HCT116 (cell line): ENCODE results near the gene GPT2. TPM values are rescaled to one million over a fixed set of nuclear protein-coding genes. Genes with fewer than 3 reads are reported as not detected.

Experiments used
- ATAC-seq: fragments of 200-7000 bp; cut with Tn5 transposase; 2 replicates; pipeline ENCODE4 v1.9.1; 2020; ENCODE audit warnings: mild to moderate bottlenecking, moderate library complexity
- BruUV-seq: library from RNA; stranded (reverse); fragments of 400-500 nt; replicated peaks from 2 replicates; lab custom pipeline; 2021; lab: Mats Ljungman, UMichigan
- CTCF ChIA-PET: fragments of 300-600 bp; sonication (Branson Sonifier 250); formaldehyde crosslinking; loops from one replicate; lab custom pipeline; 2021; ENCODE audit warnings: antibody characterized with exemption; lab: Charles Lee
- POLR2A ChIA-PET: fragments of 300-600, 350-600 bp; sonication (Branson Sonifier 250); formaldehyde crosslinking; loops from one replicate; lab custom pipeline; 2021; ENCODE audit warnings: antibody characterized with exemption; lab: Charles Lee
- RAD21 ChIA-PET, 2 experiments: fragments of 300-600 bp; sonication (Branson Sonifier 250); formaldehyde crosslinking; loops; one replicate each; lab custom pipeline; 2023; ENCODE audit warnings: low total read pairs in 2 of 2; ENCODE audit not compliant: uncharacterized antibody in 2 of 2, unreplicated experiment in 2 of 2, low non-redundant PET in 1 of 2; lab: Charles Lee
- DNase-seq: peaks from one replicate; pipeline ENCODE4 v3.0.0-alpha.2; 2010; ENCODE audit warnings: low read depth, low spot score
- H2AFZ ChIP-seq: fragments of 200-600 bp; shearing (Covaris generic), sonication (generic); 2 replicates; pipeline ENCODE4 v1.6.1; 2017; ENCODE audit warnings: low read depth, mixed run types, mixed read lengths, antibody characterized with exemption, low read length; ENCODE audit not compliant: poor library complexity, severe bottlenecking
- H3K27ac ChIP-seq: 2 replicates; pipeline ENCODE4 v1.5.1; 2012; ENCODE audit warnings: low read depth, low read length
- H3K27me3 ChIP-seq: fragments of 200-600 bp; sonication (generic); 2 replicates; pipeline ENCODE4 v1.6.1; 2016; ENCODE audit warnings: mixed run types, low read length, mixed read lengths; ENCODE audit not compliant: insufficient read depth
- H3K36me3 ChIP-seq, 2 experiments: fragments of 200-500 bp in 1 of 2; fragments of 200-600 bp in 1 of 2; sonication (Bioruptor generic) in 1 of 2; sonication (generic) in 1 of 2; 2 replicates each; pipeline versions ENCODE4 v1.5.1 to v1.6.1; 2014 to 2016; ENCODE audit warnings: low read length in 2 of 2, inconsistent platforms in 1 of 2, mixed read lengths in 1 of 2, mixed run types in 1 of 2; ENCODE audit not compliant: insufficient read depth in 2 of 2, control insufficient read depth in 1 of 2
- H3K4me1 ChIP-seq, 2 experiments: fragments of 200-600 bp in 1 of 2; sonication (generic) in 1 of 2; 2 replicates each; pipeline versions ENCODE4 v1.5.1 to v1.6.1; 2012 to 2017; ENCODE audit warnings: low read length in 2 of 2, inconsistent platforms in 1 of 2, mild to moderate bottlenecking in 1 of 2, mixed read lengths in 1 of 2, mixed run types in 1 of 2, moderate library complexity in 1 of 2; ENCODE audit not compliant: insufficient read depth in 2 of 2, control insufficient read depth in 1 of 2
- H3K4me2 ChIP-seq: fragments of 200-600 bp; sonication (generic); 2 replicates; pipeline ENCODE4 v1.6.1; 2017; ENCODE audit warnings: mixed run types, low read length, mixed read lengths
- H3K4me3 ChIP-seq, 2 experiments: fragments of 200-600 bp in 1 of 2; sonication (generic) in 1 of 2; replicated peaks in 1 of 2; 2 replicates each; pipeline ENCODE4 v1.5.1; 2011 to 2016; ENCODE audit warnings: low read length in 2 of 2, control low read depth in 1 of 2, low read depth in 1 of 2, mild to moderate bottlenecking in 1 of 2, mixed read lengths in 1 of 2, mixed run types in 1 of 2
- H3K79me2 ChIP-seq: fragments of 200-600 bp; sonication (generic); 2 replicates; pipeline ENCODE4 v1.6.1; 2017; ENCODE audit warnings: mild to moderate bottlenecking, mixed run types, low read length, moderate library complexity, mixed read lengths; ENCODE audit not compliant: insufficient read depth
- H3K9ac ChIP-seq: fragments of 200-600 bp; sonication (generic); 2 replicates; pipeline ENCODE4 v1.6.1; 2016; ENCODE audit warnings: low read length, mixed read lengths
- H3K9me2 ChIP-seq: fragments of 200-600 bp; sonication (generic), shearing (Covaris generic); 2 replicates; pipeline ENCODE4 v1.6.1; 2017; ENCODE audit warnings: mixed run types, mild to moderate bottlenecking, moderate library complexity; ENCODE audit not compliant: insufficient read depth
- H3K9me3 ChIP-seq, 2 experiments: fragments of 200-500 bp in 1 of 2; fragments of 200-600 bp in 1 of 2; sonication (Bioruptor generic) in 1 of 2; sonication (generic) in 1 of 2; 2 replicates each; pipeline ENCODE4 v1.6.1; 2014 to 2017; ENCODE audit warnings: low read length in 2 of 2, mixed read lengths in 2 of 2, inconsistent platforms in 1 of 2, low read depth in 1 of 2, mild to moderate bottlenecking in 1 of 2, mixed run types in 1 of 2, moderate library complexity in 1 of 2; ENCODE audit not compliant: control insufficient read depth in 1 of 2, insufficient read depth in 1 of 2
- H4K20me1 ChIP-seq: fragments of 200-600 bp; sonication (generic), shearing (Covaris generic); 2 replicates; pipeline ENCODE4 v1.6.1; 2017; ENCODE audit warnings: mixed run types, mild to moderate bottlenecking, moderate library complexity; ENCODE audit not compliant: insufficient read depth
- ATF3 ChIP-seq: IDR thresholded peaks from 2 replicates; pipeline ENCODE4 v1.6.1; 2012
- POLR2AphosphoS5 ChIP-seq: IDR thresholded peaks from 2 replicates; pipeline ENCODE4 v1.6.1; 2011; ENCODE audit warnings: mild to moderate bottlenecking, low read depth, low read length, moderate library complexity
- SP1 ChIP-seq: IDR thresholded peaks from 2 replicates; pipeline ENCODE4 v1.6.1; 2012; ENCODE audit warnings: low read depth
- TCF7L2 ChIP-seq: IDR thresholded peaks from 2 replicates; pipeline ENCODE4 v1.7.0; 2011; ENCODE audit warnings: borderline replicate concordance, inconsistent platforms; ENCODE audit not compliant: insufficient read depth, insufficient read length; ENCODE audit errors: extremely low read depth
- YY1 ChIP-seq: IDR thresholded peaks from 2 replicates; pipeline ENCODE4 v1.6.1; 2011; ENCODE audit warnings: low read length, low read depth, moderate library complexity, mild to moderate bottlenecking; ENCODE audit not compliant: insufficient replicate concordance; ENCODE audit errors: extremely low read depth
- ZBTB33 ChIP-seq: IDR thresholded peaks from 2 replicates; pipeline ENCODE4 v1.6.1; 2011; ENCODE audit warnings: mild to moderate bottlenecking, low read length, moderate library complexity; ENCODE audit not compliant: insufficient replicate concordance; ENCODE audit errors: extremely low read depth
- intact Hi-C: fragments of 100-400 bp; cut with micrococcal nuclease; formaldehyde crosslinking; loops from 2 replicates; pipeline ENCODE4 v1.10.0; 2022
- total RNA-seq: library from RNA; stranded (reverse); gene quantifications from one replicate; pipeline ENCODE4 v1.2.1, GENCODE V29; 2021; ENCODE audit not compliant: unreplicated experiment

The GPT2 gene
- total RNA-seq, 1 experiment from 2014 or later = 50.6 TPM

GRCh38 chr16:46930861-46931260 lies 46.7 kb downstream of the GPT2 start:
- Histone ChIP-seq H3K4me3 (no peak overlapping the region), H3K4me1 (no peaks in the 10 kb centered on the region), H3K9me3 (no peaks in the 10 kb centered on the region), H2AFZ (no peak overlapping the region), H3K36me3 (no peaks in the 10 kb centered on the region; a peak in 1 of 4 replicates), H3K79me2 (no peaks in the 10 kb centered on the region), H3K27me3 (no peaks in the 10 kb centered on the region), H3K9me2 (no peaks in the 10 kb centered on the region), H4K20me1 (no peaks in the 10 kb centered on the region), H3K4me2 (no peak overlapping the region), H3K9ac (no peak overlapping the region), H3K27ac (no peak overlapping the region)
- ATAC-seq (no peak), DNase-seq (no peak)
- TF ChIP-seq SP1 = no peak
- no peak for TF ChIP-seq ATF3
- no peak for TF ChIP-seq YY1
- TF ChIP-seq TCF7L2 = no peak
- no peak for TF ChIP-seq ZBTB33
- TF ChIP-seq POLR2AphosphoS5 = no peak
- POLR2A ChIA-PET = no interaction called here
- intact Hi-C loops = no loop called here
- CTCF ChIA-PET = interaction anchor here (1.0 to 4.5 kb wide), 3 partner anchors 45 to 78 kb away, joined by 3 to 34 read pairs (median 4); no protein-coding TSS in a partner anchor
- RAD21 ChIA-PET = interaction anchor here in 1 of 2 experiments (2.3 kb wide), 1 partner anchor 77 kb away, joined by 9 read pairs; no protein-coding TSS in a partner anchor
- no TSS peak for BruUV-seq
